ENCODE data around the gene KAT14. TPM values are rescaled to one million over a fixed set of nuclear protein-coding genes. Genes with fewer than 3 reads are reported as not detected.

Gene KAT14, protein sequence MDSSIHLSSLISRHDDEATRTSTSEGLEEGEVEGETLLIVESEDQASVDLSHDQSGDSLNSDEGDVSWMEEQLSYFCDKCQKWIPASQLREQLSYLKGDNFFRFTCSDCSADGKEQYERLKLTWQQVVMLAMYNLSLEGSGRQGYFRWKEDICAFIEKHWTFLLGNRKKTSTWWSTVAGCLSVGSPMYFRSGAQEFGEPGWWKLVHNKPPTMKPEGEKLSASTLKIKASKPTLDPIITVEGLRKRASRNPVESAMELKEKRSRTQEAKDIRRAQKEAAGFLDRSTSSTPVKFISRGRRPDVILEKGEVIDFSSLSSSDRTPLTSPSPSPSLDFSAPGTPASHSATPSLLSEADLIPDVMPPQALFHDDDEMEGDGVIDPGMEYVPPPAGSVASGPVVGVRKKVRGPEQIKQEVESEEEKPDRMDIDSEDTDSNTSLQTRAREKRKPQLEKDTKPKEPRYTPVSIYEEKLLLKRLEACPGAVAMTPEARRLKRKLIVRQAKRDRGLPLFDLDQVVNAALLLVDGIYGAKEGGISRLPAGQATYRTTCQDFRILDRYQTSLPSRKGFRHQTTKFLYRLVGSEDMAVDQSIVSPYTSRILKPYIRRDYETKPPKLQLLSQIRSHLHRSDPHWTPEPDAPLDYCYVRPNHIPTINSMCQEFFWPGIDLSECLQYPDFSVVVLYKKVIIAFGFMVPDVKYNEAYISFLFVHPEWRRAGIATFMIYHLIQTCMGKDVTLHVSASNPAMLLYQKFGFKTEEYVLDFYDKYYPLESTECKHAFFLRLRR
- 21.8 to 24.1 TPM (median 23.8 TPM) in 3 replicates for total RNA-seq (2021)
- percentile 73 among the genes with signal in this experiment for Bru-seq, nascent RNA
- long read RNA-seq, experiment 1, partial matches to known transcripts, result 13 of 174 reads
- long read RNA-seq, experiment 1, other reads (novel, unspliced or antisense), result 150 of 174 reads
- long read RNA-seq, experiment 2, transcript KAT14-203 (2 exons, 949 nt), result major isoform, 6 of 46 reads
- long read RNA-seq, experiment 2, partial matches to known transcripts, result 14 of 46 reads
- long read RNA-seq, experiment 2, other reads (novel, unspliced or antisense), result 22 of 46 reads
- long read RNA-seq, experiment 3, partial matches to known transcripts, result 3 of 15 reads
- long read RNA-seq, experiment 3, other reads (novel, unspliced or antisense), result 12 of 15 reads

GRCh38 chr20:18137412-18138265, at the start of gene KAT14, which contains the start of gene PET117:
KAT14 (plus strand) TSS chr20:18137863; CDS start chr20:18142661, 4,798 bp downstream.
PET117 (plus strand) TSS chr20:18137863; CDS start chr20:18137956, 93 bp downstream.
- H3K4me1 Mint-ChIP-seq, result peaks cover 18% of the 10 kb centered on the region
- POLR2A ChIA-PET, result interaction anchor here (0.5 to 1.1 kb wide), 3 partner anchors 38 to 135 kb away, joined by 3 read pairs; no protein-coding TSS in a partner anchor
- TF ChIP-seq ZNF138 (CRISPR knock-in tag; conservative IDR thresholded peaks at IDR 0.05) (peak; percentile 88), GABPB1 (CRISPR knock-in tag; IDR thresholded peaks at IDR 0.05) (peak; percentile 82), ARID4B (CRISPR knock-in tag; IDR thresholded peaks at IDR 0.05; ENCODE audit: borderline replicate concordance) (peak; percentile 57; the same call in 1 of the 2 replicates), JUN (CRISPR knock-in tag; IDR thresholded peaks at IDR 0.05) (peak; percentile 75; the same call in 1 of the 2 replicates), OVOL2 (CRISPR knock-in tag; IDR thresholded peaks at IDR 0.05; ENCODE audit: borderline replicate concordance) (no peak), RORB (CRISPR knock-in tag; IDR thresholded peaks at IDR 0.05) (no peak), ZNF425 (CRISPR knock-in tag; conservative IDR thresholded peaks at IDR 0.05) (no peak), ZNF396 (CRISPR knock-in tag; IDR thresholded peaks at IDR 0.05; ENCODE audit: borderline replicate concordance) (no peak), ZNF232 (CRISPR knock-in tag; IDR thresholded peaks at IDR 0.05) (peak; percentile 85), ZNF423 (CRISPR knock-in tag; IDR thresholded peaks at IDR 0.05) (no peak), SP1 (CRISPR knock-in tag; conservative IDR thresholded peaks at IDR 0.05) (peak; percentile 70), CREB1 (CRISPR knock-in tag; IDR thresholded peaks at IDR 0.05) (peak; percentile 66; the same call in 1 of the 2 replicates), NR3C1 (CRISPR knock-in tag; conservative IDR thresholded peaks at IDR 0.05; ENCODE audit: low read depth) (no peak), HMGA2 (CRISPR knock-in tag; IDR thresholded peaks at IDR 0.05) (no peak), SMAD3 (CRISPR knock-in tag; IDR thresholded peaks at IDR 0.05; ENCODE audit: borderline replicate concordance) (peak; percentile 93; the same call in 1 of the 2 replicates), CREM (CRISPR knock-in tag; IDR thresholded peaks at IDR 0.05) (peak; percentile 91)
- TF ChIP-seq, protein P1, sequence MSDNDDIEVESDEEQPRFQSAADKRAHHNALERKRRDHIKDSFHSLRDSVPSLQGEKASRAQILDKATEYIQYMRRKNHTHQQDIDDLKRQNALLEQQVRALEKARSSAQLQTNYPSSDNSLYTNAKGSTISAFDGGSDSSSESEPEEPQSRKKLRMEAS (CRISPR knock-in tag; IDR thresholded peaks at IDR 0.05), result peak; percentile 95; the same call in 1 of the 2 replicates
- TF ChIP-seq, protein P2, sequence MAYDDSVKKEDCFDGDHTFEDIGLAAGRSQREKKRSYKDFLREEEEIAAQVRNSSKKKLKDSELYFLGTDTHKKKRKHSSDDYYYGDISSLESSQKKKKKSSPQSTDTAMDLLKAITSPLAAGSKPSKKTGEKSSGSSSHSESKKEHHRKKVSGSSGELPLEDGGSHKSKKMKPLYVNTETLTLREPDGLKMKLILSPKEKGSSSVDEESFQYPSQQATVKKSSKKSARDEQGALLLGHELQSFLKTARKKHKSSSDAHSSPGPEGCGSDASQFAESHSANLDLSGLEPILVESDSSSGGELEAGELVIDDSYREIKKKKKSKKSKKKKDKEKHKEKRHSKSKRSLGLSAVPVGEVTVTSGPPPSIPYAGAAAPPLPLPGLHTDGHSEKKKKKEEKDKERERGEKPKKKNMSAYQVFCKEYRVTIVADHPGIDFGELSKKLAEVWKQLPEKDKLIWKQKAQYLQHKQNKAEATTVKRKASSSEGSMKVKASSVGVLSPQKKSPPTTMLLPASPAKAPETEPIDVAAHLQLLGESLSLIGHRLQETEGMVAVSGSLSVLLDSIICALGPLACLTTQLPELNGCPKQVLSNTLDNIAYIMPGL (CRISPR knock-in tag; IDR thresholded peaks at IDR 0.05), result peak; percentile 97
- TF ChIP-seq, protein P3, sequence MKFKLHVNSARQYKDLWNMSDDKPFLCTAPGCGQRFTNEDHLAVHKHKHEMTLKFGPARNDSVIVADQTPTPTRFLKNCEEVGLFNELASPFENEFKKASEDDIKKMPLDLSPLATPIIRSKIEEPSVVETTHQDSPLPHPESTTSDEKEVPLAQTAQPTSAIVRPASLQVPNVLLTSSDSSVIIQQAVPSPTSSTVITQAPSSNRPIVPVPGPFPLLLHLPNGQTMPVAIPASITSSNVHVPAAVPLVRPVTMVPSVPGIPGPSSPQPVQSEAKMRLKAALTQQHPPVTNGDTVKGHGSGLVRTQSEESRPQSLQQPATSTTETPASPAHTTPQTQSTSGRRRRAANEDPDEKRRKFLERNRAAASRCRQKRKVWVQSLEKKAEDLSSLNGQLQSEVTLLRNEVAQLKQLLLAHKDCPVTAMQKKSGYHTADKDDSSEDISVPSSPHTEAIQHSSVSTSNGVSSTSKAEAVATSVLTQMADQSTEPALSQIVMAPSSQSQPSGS (CRISPR knock-in tag; IDR thresholded peaks at IDR 0.05; ENCODE audit: borderline replicate concordance, low read depth), result no peak

More at GRCh38 chr20:18137412-18138265, at the start of gene KAT14, which contains the start of gene PET117:
- Mint-ChIP-seq H3K27me3 (ENCODE audit: low read depth) (peaks cover 9% of the 10 kb centered on the region; the same call in 1 of the 2 replicates), H3K27ac (peak within 1 kb of the TSS; percentile 68), H3K4me3 (peak within 1 kb of the TSS; percentile 94), H3K36me3 (peaks cover 8% of the 10 kb centered on the region), H3K9me3 (no peaks in the 10 kb centered on the region)
- CTCF ChIA-PET, result interaction anchor here (0.5 to 1.1 kb wide), 4 partner anchors 11 to 73 kb away, joined by 3 to 4 read pairs (median 3); no protein-coding TSS in a partner anchor
- peak; percentile 92 for ATAC-seq
- peak; percentile 92 for DNase-seq (ENCODE audit: low spot score)
